ENCODE measurements around the gene TNS2.
"Not testable (repeated sequence)": the region's sequence is repeated elsewhere in the genome, so short reads cannot be mapped to it uniquely, and the experiment has no call there.

DNA sequence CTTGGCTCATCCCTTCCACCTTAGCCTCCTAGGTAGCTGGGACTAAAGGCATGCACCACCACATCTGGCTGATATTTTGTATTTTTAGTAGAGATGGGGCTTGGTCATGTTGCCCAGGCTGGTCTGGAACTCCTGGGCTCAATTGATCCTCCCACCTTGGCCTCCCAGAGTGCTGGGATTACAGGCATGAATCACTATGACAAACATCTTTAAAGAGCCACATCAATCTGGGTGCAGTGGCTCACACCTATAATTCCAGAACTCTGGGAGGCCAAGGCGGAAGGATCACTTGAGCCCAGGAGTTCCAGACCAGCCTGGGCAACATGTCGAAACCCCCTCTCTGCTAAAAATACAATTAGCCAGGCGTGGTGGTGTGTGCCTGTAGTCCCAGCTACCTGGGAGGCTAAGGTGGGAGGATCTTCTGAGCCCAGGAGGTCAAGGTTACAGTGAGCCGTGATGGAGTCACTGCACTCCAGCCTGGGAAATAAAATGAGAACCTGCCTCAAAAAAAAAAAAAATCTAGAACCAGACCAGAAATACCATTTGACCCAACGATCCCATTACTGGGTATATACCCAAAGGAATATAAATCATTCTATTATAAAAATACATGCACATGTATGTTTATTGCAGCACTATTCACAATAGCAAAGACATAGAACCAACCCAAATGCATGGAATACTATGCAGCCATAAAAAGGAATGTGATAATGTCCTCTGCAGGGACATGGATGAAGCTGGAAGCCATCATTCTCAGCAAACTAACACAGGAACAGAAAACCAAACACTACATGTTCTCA is 45.1 kb downstream of the TNS2 start:
- TF ChIP-seq POLR2A (IDR thresholded peaks at IDR 0.05), result not testable (repeated sequence)
- TF ChIP-seq, protein P1, sequence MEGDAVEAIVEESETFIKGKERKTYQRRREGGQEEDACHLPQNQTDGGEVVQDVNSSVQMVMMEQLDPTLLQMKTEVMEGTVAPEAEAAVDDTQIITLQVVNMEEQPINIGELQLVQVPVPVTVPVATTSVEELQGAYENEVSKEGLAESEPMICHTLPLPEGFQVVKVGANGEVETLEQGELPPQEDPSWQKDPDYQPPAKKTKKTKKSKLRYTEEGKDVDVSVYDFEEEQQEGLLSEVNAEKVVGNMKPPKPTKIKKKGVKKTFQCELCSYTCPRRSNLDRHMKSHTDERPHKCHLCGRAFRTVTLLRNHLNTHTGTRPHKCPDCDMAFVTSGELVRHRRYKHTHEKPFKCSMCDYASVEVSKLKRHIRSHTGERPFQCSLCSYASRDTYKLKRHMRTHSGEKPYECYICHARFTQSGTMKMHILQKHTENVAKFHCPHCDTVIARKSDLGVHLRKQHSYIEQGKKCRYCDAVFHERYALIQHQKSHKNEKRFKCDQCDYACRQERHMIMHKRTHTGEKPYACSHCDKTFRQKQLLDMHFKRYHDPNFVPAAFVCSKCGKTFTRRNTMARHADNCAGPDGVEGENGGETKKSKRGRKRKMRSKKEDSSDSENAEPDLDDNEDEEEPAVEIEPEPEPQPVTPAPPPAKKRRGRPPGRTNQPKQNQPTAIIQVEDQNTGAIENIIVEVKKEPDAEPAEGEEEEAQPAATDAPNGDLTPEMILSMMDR (IDR thresholded peaks at IDR 0.05), result not testable (repeated sequence)

Data from heart left ventricle (tissue), 13 donors.